HepG2 (cell line): ENCODE data around the gene PDE3B. TPM values are rescaled to one million over a fixed set of nuclear protein-coding genes. Genes with fewer than 3 reads are reported as not detected.

Experiments used
- ARID5B ChIP-seq: IDR thresholded peaks from 2 replicates; pipeline ENCODE4 v1.4.0; 2020; ENCODE audit warnings: mild to moderate bottlenecking, missing genetic modification reagents
- MAZ ChIP-seq, 2 experiments: sonication (generic) in 1 of 2; formaldehyde crosslinking in 1 of 2; IDR thresholded peaks; 2 replicates each; pipeline versions ENCODE4 v1.5.0 to v1.6.1; 2012 to 2020; ENCODE audit warnings: low read depth in 2 of 2, mild to moderate bottlenecking in 2 of 2, borderline replicate concordance in 1 of 2, improper control_type of control experiment in 1 of 2, low read length in 1 of 2, missing genetic modification reagents in 1 of 2, moderate library complexity in 1 of 2
- PATZ1 ChIP-seq: sonication (generic); formaldehyde crosslinking; IDR thresholded peaks from 2 replicates; pipeline ENCODE4 v1.4.0; 2020; ENCODE audit warnings: missing genetic modification reagents
- SNAPC4 ChIP-seq: sonication (generic); formaldehyde crosslinking; IDR thresholded peaks from 2 replicates; pipeline ENCODE4 v1.4.0; 2020; ENCODE audit warnings: mild to moderate bottlenecking, missing genetic modification reagents
- THAP8 ChIP-seq: sonication (generic); formaldehyde crosslinking; IDR thresholded peaks from 2 replicates; pipeline ENCODE4 v1.5.1; 2020; ENCODE audit warnings: missing genetic modification reagents, mild to moderate bottlenecking, borderline replicate concordance
- TRIM24 ChIP-seq: sonication (generic); formaldehyde crosslinking; IDR thresholded peaks from 2 replicates; pipeline ENCODE4 v1.8.0; 2022; ENCODE audit warnings: mild to moderate bottlenecking, missing genetic modification reagents
- UBTF ChIP-seq: sonication (generic); formaldehyde crosslinking; IDR thresholded peaks from 2 replicates; pipeline ENCODE4 v1.4.0; 2020; ENCODE audit warnings: mild to moderate bottlenecking, missing genetic modification reagents
- ZNF121 ChIP-seq: sonication (generic); formaldehyde crosslinking; IDR thresholded peaks from 2 replicates; pipeline ENCODE4 v1.5.0; 2020; ENCODE audit warnings: mild to moderate bottlenecking, missing genetic modification reagents
- ZNF160 ChIP-seq: sonication (generic); formaldehyde crosslinking; IDR thresholded peaks from 2 replicates; pipeline ENCODE4 v1.8.0; 2022; ENCODE audit warnings: mild to moderate bottlenecking, inconsistent platforms, missing genetic modification reagents
- ZNF253 ChIP-seq: sonication (generic); formaldehyde crosslinking; IDR thresholded peaks from 2 replicates; pipeline ENCODE4 v1.8.0; 2022; ENCODE audit warnings: mild to moderate bottlenecking, missing genetic modification reagents, borderline replicate concordance
- ZNF33B ChIP-seq: sonication (generic); formaldehyde crosslinking; IDR thresholded peaks from 2 replicates; pipeline ENCODE4 v1.5.1; 2020; ENCODE audit warnings: mild to moderate bottlenecking, missing genetic modification reagents
- ZNF484 ChIP-seq: sonication (generic); formaldehyde crosslinking; IDR thresholded peaks from 2 replicates; pipeline ENCODE4 v1.5.1; 2020; ENCODE audit warnings: mild to moderate bottlenecking, low read depth, missing genetic modification reagents, borderline replicate concordance
- ZNF691 ChIP-seq: sonication (generic); formaldehyde crosslinking; IDR thresholded peaks from 2 replicates; pipeline ENCODE4 v1.4.0; 2020; ENCODE audit warnings: missing genetic modification reagents, low read depth, mild to moderate bottlenecking, borderline replicate concordance
- polyA plus RNA-seq, 8 experiments: library from polyadenylated mRNA; depleted of rRNA in 3 of 8; stranded (reverse) in 7 of 8; unstranded in 1 of 8; fragments of >200 nt; fragmentation: Illumina TruSeq in 4 of 8; extraction: Trizol in 4 of 8; gene quantifications; 2 replicates each; pipeline versions ENCODE4 v1.2.1 to v1.2.3, GENCODE V29; 2011 to 2016; ENCODE audit warnings: low read depth in 4 of 8, missing spikeins in 1 of 8, mixed read lengths in 1 of 8; ENCODE audit not compliant: insufficient read depth in 1 of 8
- total RNA-seq, 5 experiments: library from RNA; depleted of rRNA; stranded (reverse); fragments of >200 nt; fragmentation: Illumina TruSeq; extraction: Trizol; gene quantifications; 2 replicates each; pipeline ENCODE4 v1.2.3, GENCODE V29; 2016; ENCODE audit warnings: low read depth in 1 of 5

Gene PDE3B
- total and polyA plus RNA-seq, 2 of the 13 experiments (the other 11 are each of a cell fraction or from before 2014, with no cell fraction given) = 14.1 to 26.5 TPM

- TF ChIP-seq UBTF (CRISPR knock-in tag) (no peak), SNAPC4 (CRISPR knock-in tag) (no peak), ZNF253 (CRISPR knock-in tag) (no peak), ZNF121 (CRISPR knock-in tag) (no peak), ZNF160 (CRISPR knock-in tag) (peak; percentile 59; the same call in 1 of the 2 replicates), ARID5B (CRISPR knock-in tag) (peak; percentile 79), ZNF691 (CRISPR knock-in tag) (no peak), ZNF484 (CRISPR knock-in tag) (no peak), ZNF33B (no peak), PATZ1 (CRISPR knock-in tag) (no peak), THAP8 (no peak), MAZ (IDR thresholded peaks at IDR 0.05; ENCODE audit: borderline replicate concordance, low read depth, low read length) (no peak), MAZ (CRISPR knock-in tag; IDR thresholded peaks at IDR 0.05; ENCODE audit: low read depth) (no peak), TRIM24 (CRISPR knock-in tag) (no peak)
These were observed 218.1 kb downstream of the PDE3B start (continued) for GRCh38 chr11:14861680-14862079.
